ENCODE data around the gene PTPRT.

PTPRT gene

DNA sequence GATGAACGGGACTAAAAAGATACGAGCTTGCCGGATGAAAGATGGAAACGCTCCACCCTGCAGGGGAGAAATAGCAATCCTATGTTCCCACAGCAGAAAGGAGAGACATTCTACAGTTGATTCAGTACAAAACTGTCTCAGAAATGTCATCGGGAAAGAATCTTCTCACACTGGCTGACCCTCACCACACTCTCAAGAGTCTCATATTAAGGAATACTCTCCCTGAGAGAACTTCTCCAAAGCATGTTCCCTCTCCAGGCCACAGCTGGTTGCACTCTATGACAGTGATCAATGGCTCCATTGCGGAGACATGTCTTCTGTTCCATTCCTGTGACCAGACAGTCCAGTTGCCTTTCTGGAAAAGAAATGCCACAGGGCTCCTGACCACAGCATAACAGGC, 813.6 kb downstream of the PTPRT start:
- DNase-seq (ENCODE audit: low spot score): no peak

DNA sequence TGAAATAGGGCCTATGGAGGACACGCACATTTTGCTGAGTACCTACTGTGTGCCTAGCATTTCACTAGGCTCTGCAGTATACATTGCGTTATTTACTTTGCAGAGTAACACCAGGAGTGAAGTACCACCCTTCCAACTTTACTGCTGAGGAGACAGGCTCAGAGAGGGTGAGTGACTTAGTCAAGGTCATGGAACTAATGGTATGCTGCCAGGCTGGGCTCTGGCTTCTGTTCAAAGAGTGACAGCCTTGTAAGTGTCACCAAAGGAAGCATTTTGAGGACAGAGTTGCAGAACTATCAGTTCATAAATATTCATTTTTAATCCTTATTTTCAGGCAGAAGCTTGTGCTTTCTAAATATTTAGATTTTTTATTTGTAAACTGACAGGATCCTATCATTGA, 816.7 kb downstream of the PTPRT start:
- no peak for DNase-seq (ENCODE audit: low spot score)

DNA sequence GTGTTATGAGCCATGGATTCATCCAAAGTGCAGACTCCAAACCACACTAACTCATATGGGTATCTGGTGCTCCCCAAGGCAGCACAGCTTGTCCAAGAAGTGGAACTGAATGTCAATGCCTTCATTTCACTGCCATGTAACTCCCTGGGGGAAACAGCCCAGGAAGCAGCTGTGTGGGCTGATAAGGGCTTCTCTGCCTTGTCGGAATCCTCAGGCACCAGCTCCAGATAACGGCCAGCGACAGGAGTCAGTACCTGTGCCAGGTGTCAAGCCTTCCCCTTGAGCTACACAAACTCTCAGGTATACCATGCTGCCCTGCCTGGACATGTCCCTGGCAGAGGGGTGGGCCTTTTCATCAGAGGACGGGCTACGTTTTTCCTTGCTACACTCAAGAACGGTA, 819.6 kb downstream of the PTPRT start:
- DNase-seq (ENCODE audit: low spot score): no peak

DNA sequence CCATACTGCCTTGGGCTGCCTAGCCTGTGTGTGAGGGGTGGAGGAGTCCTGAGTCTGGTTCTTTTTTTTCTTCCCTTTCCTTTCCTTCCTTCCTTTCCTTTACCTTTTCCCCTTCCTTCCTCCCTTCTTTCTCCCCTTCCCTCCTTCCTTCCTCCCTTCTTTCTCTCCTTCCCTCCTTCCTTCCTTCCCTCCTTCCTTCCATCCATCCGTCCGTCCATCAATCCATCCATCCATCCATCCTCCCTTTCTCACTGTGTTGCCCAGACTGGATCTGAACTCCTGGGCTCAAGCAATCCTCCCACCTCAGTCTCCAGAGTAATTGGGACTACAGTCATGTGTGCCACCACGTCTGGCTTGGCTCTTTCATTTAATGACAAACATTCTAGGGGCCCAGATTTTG, 820.8 kb downstream of the PTPRT start:
- no peak for DNase-seq (ENCODE audit: low spot score)

DNA sequence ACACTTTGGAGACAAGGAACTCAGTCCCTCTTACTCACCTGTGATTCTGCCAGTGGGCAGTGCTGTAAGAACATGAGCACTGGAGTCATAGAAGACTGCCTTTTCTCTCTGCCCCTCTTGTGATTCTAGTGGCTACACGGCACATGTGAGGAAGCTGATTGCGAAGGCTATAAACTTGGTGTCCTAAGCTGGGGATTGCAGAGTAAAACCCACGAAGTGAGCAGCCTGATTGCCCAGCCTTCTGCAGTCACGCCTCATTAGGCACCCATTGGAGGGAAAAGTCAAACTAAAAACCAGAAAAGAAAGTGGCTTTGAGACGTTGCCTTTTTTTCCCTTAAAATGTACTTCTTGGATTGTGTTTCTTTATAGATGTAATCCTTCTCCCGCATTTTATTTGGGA, 823.1 kb downstream of the PTPRT start:
- DNase-seq (ENCODE audit: low spot score): no peak

DNA sequence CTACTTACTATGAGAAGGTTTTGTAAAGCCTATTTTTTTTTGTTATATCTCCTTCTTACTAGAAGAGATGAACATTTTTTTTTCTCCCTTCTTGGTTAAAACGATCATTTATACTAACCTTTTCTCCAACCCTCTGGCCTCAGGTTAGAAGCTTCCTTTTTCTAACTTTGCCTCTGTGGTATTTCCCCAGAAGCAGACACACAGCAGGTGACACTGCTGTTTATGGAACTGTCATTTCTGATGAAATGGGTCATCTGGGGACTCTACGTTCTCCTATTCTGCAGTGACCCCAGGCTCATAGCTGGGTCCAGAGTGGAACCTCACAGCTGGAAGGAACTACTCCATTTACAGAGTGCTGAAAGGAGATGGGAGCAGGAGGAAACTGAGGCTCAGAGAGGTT, 825.3 kb downstream of the PTPRT start:
- no peak for DNase-seq (ENCODE audit: low spot score)

DNA sequence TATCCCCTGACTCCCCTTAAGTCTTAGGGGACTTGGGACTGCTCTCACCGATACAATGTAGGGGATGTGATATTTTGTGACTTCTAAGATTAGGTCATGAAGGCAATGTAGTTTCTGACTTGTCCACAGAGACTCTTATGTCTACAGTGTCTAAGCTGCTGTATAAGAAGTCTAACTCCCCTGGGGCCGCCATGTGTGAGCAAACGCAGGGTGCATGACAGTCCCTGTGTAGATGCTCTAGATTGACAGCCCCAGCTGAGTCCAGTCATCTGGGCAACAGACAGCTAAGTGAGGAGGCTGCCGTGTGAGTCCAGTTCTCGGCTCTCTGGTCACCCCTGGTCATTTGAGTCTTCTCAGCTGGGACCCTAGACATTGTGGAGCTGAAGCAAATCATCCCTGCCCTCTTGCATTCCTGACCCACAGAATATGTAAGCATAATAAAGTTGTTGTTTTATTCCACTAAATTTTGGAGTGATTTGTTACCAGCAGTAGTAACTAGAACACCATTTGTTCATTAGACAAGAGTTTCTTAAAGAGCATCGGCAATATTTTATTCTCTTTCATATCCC, 828.2 kb downstream of the PTPRT start:
- no peak for DNase-seq (ENCODE audit: low spot score)

DNA sequence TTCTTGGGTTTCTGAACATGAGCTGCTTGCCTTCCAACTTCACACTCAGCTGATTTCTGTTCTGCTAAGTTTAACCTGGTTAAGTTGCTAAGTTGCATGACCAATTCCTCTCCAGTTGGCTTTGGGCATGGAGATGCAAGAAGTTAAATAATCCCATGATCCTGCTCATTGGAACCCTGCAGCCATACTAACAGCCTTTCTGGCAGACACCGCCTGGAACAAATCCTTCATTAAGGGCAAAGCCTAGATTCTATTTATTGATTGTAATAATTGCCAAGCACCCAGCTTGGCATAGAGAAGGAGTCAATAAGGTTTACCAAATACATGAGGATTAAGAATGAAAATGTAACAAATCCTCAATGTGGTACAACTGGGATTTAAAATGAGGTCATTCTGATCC, 829.1 kb downstream of the PTPRT start:
- no peak for DNase-seq (ENCODE audit: low spot score)

DNA sequence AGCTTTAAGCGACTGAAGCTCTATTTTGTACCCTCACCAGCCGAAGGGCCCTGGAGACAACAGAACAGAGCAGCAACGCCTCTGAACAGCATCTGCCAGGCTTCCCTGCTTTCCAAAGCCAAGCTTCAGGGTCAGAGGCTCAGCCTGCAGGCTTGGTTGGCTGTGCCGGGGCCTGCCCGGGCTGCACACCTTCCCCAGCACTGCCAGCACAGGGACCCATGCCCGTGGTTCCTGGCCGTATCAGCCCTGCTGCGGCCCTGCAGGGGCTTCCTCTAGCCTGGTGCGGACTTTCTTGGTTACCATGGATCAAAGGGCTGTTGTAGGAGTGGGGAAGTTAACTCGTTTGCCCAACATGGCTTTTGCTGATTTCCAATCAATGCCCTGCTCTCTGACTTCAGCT, 830.1 kb downstream of the PTPRT start:
- no peak for DNase-seq (ENCODE audit: low spot score)

DNA sequence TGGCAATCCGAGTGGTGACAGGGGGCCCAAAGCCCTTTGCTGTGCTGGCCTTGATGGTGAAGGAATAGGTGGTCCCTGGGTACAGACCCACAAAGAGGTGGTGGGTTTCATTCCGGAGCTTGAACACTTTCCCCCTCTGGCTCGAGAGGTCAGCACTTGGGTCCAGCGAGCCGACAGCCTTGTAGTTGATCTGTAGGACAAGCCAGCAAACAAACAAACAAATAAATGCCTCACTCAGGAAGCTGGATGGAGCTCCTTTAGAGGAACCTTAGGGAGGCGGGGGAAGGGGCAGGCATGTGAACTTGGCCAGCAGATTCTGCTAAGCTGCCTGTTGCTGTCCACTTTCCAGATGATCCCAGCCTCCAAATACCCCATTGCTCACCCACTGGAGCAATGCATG, 837.6 kb downstream of the PTPRT start:
- DNase-seq (ENCODE audit: low spot score): no peak

DNA sequence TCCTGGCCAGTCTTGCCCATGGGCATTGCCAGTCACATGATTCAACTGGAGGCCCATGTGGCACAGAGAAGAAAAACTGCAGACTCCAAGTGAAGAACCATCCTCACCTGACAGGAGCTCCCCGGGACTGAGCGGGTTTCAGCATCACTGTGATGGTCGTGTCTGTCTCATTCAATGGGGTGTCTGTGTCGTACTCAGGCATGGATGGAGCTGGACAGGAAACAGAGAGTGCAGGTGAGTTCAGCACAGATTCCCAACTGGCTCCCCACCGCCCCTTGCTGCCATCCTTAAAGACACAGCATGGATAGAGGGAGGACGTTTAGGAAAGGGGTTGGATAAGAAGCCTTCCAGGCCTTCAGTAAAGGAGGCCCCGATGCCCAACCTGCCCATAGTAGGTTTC, 839.2 kb downstream of the PTPRT start:
- DNase-seq (ENCODE audit: low spot score): no peak

DNA sequence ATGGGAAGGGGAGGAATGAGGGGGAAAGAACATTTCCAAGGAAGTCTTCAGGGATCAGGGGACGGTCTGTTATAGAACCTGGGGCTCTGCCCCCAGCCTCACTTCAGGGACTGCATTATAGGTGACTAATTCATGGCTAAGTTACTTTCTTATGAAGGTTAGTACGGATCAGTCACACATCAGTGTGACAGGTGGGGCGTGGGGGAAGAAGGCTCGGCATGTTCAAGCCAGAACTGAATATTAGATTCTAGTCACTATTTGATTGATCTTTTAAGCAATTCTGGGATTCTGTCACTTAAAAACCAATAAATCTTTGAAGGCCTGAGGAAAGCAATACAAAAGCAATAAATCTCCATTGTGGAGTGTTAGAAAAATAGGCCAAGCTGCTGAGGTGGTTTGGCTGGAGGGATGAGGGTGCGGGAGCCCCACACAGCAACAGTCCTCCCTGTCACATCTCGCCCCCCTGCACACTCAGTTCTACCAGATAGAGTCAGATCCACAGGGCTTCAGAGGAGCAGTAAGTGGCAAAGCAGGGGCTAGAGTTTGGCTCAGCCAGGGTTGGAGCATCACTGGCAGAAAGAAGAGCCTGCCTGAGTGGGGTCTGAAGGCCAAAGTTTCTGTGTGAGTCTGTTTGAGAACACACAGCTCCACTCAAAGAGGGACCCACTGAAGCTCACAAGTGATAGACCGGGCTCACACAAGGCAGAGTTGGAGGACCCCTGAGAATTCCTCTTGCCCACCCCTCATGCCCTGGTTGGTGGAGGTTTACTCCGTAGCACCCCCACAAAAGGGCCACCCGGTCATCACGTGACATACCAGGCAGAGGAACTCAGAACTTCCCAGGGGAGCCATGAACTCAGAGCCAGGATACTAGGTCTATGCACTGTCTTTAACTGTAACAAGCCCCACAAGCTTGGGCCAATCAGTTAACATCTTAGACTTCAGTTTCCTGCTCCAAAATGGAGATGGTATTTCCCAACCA, 843.2 kb downstream of the PTPRT start:
- DNase-seq (ENCODE audit: low spot score): no peak

DNA sequence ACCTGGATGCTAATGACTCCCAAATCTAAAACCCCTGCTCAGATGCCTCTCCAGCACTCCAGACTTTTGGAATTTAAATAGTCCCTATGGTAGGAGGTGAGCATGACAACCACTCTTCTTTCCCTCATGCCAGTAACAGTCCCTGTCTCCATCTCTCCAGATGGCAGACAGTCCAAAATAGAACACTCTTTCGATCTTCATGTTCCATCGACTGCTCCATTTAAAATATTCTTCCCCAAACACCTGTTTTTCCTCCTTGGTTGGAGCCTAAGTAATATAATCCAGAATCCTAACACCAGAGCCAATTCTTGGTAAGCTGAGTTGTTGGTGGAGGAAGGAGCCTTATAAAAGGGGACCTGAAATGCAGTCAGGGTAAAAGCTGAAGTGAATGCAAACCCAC, 848.1 kb downstream of the PTPRT start:
- DNase-seq (ENCODE audit: low spot score): no peak

DNA sequence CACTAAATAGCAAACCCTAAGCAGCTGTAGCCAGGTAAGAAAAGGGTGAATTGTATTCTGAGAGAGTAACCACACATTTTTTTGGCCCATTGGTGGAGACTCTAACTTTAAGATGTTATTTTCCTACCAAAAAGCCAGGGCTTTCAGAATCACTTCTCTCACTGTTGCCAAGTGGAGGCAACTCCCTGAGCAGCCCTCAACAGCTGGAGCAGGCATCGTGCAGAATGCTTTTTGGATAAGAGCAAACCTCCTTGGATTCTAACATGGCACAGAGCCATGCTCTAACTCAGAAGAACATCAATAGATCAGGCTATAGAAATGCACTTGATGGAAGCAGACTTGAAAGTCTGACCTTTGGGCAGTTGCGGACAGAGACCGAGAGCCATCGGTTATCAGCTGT, 849.3 kb downstream of the PTPRT start:
- DNase-seq (ENCODE audit: low spot score): no peak

DNA sequence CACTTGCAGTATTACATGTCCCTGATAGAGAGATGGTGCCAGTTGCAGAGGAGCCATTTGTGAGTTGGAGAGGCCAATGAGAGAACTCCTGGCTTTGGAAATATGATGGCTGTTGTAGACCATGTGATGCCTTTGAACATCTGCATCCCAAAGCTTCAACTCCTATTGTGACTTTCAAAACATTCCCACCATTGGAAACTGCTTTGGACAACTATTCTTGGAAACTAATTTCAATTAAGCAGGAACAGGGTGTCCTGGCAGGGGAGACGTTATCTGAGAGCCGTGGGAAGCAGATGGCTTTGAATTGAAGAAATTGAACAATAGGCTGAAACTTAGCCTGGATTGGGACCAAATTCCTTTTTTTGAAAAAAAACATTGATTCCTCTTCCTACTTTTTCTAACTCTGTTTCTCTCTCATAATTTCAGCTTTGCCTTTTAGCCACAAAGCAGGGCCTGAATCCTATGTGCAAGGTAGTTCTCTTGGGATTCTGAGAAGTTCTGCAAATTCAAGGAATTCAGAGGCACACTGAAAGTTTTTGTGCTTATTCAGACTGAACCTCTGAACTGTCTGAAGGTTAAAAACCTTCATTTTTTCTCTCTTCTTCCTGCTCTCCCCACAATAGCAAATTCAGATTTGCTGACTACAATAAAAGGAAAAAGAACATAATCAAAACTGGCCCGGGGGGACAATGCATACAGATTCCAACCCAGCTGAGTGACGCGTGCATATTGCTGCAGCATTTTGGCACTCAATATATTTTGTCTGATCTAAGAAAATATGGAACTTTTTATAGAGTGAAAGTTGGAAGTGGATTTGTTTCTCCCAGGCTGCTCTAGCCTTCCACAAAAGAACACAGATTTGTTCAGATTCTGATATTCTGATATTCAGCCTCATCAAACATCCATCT, 851.2 kb downstream of the PTPRT start:
- no peak for DNase-seq (ENCODE audit: low spot score)

DNA sequence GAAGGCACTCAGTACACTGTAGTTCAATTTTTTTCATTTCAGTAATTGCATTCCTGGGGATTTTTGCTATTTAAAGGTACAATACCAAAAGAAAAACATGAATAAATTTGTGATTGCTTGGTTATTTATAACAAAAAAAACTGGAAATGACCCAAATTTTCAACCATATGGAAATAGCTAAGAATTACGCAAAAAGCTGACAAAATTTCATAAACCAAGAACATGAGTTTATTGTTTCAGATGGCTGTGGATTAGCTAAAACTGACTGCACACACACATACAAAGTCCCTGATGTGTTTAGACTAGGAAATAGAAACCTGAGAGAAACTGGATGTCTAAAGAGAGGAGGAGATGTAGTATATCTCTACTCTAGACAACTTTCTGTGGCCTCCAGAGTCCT, 853.1 kb downstream of the PTPRT start:
- no peak for DNase-seq (ENCODE audit: low spot score)

DNA sequence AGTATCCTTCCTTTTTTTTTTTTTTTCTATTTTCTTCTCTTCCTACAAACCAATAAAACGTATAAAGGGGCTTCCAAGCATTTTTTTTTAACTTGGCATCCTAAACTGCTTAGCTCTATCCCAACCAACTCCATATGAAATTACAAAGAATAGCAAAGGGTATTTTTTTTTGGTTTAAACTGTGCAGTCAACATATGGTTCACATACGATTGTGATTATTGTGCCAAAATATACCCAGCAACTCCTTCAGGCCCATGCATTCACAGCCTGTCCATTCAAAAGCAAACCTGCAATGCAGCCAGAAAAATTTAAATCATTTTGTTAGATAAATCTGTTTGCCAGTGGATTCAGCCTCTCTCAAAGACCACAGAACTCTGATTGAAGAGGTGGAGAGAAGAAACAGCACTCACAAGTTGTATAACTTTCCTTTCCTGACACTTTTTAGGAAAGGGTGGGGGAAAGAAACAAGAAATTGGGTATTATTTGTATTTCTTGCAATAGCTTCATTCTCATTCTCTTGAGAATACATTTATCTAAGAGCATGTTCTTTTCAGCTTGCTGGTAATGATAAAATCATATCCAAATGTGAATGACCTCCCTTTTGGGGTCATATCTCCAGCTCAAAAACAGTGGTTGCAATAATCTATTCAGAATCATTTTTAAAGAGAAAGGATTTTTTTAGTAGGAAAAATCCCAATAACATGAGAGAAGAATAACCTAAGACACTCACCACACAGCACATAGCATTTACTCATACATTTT, 870.3 kb downstream of the PTPRT start:
- DNase-seq (ENCODE audit: low spot score): no peak

DNA sequence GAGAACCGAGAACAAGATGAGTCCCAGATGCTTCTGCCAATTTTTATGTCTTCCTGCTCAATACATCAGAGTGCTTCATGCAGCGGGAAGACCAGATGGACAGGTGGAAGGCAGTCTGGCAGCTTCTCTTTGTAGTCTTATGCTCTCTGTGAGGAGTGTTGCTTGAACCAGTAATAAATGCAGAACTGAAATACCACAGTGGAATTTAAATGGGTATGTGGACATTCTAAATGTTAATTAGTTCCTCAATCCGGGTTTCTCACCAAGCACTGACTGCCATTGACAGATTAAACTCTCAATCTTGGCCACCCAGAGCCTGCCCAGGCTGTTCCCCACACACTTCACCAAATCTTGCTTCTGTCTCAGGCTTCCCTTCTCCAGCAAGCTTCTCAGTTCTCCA, 876.0 kb downstream of the PTPRT start:
- DNase-seq (ENCODE audit: low spot score): no peak

DNA sequence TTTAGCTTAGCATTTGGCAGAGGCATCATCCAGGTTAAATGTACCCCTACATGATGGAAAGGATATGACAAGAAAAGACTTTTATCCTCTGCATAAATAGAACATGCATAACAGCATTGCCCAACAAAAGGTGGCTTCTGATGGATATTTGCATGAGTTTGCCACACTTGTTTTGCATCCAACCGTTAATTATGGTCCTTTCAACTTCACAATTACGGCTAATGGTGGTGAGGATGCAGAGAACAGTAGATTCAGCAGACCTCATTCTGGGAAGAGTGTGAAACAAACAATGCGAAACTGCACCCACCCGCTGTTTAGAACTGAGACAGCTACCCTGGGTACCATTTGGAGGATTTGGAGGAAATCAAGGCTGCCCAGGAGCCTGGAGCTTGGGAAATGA, 880.7 kb downstream of the PTPRT start:
- DNase-seq (ENCODE audit: low spot score): no peak

DNA sequence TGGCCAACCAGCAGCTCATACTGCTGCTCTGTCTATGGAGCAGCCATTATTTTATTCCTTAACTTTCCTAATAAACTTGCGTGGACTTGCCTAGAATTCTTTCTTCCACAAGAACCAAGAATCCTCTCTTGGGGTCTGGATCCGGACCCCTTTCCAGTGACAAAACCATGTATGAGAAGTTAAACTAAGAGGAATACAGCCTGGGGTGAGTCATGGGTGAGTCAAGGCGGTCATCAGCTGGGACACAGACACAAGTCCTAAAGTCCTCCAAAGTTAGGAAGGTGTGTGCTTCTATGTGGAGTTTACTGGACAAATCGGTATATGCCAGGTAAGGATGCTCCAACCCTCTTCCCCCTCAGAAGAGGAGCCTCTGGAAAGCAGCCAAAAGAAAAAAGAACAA, 881.5 kb downstream of the PTPRT start:
- no peak for DNase-seq (ENCODE audit: low spot score)

DNA sequence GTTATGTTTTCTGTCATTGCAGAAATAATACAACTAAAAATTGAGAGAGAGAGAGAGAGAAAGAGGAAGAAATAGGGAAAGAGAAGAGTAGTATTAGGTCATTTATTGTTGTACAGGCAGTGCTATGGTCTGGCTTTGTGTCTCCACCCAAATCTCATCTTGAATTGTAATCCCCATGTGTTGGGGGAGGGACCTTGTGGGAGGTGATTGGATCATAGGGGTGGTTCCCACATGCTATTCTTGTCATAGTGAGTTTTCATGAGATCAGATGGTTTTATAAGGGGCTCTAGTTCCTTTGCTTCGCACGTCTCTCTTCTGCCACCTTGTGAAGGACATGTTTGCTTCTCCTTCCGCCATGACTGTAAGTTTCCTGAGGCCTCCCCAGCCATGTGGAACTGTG, 894.1 kb downstream of the PTPRT start:
- no peak for DNase-seq (ENCODE audit: low spot score)

DNA sequence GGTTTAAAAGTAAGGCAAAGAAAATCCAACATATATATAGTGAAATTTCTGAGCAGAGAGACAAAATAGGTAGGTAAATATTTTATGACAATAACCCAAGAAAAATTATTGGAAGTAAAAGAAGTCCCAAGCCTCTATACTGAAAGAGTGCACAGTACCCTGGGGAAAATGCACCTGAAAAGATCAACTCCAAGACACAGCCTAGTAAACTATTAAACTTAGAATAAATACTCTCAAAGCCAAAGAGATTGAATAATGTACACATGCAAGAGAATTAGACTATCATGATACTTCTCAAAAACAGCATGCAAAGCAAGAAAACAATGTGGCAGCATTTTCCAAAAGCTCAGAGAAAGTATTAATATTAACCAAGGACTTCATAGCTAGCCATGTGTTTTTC, 894.7 kb downstream of the PTPRT start:
- DNase-seq (ENCODE audit: low spot score): no peak
